PC-9 (cell line): ENCODE data around the gene CD48. TPM values are rescaled to one million over a fixed set of nuclear protein-coding genes. Genes with fewer than 3 reads are reported as not detected.

Experiments used
- BruUV-seq: library from RNA; stranded (reverse); fragments of 400-500 nt; replicated peaks from 2 replicates; lab custom pipeline; 2021; lab: Mats Ljungman, UMichigan
- CTCF ChIA-PET: fragments of 300-600 bp; sonication (Branson Sonifier 250); formaldehyde crosslinking; loops from one replicate; lab custom pipeline; 2022; ENCODE audit warnings: antibody characterized with exemption; lab: Charles Lee
- POLR2A ChIA-PET: fragments of 300-600 bp; sonication (Branson Sonifier 250); formaldehyde crosslinking; loops from one replicate; lab custom pipeline; 2022; ENCODE audit warnings: antibody characterized with exemption; ENCODE audit not compliant: unreplicated experiment; lab: Charles Lee
- DNase-seq, 2 experiments: peaks; one replicate each; pipeline versions ENCODE4 v3.0.0 to v3.0.0-alpha.2; 2015 to 2022; ENCODE audit warnings: mixed read lengths in 1 of 2
- H2AFZ ChIP-seq: fragments of 200-600 bp; sonication (generic); 2 replicates; pipeline ENCODE4 v1.8.1; 2017; ENCODE audit warnings: antibody characterized with exemption
- H3F3A ChIP-seq: fragments of 200-600 bp; sonication (generic); 2 replicates; pipeline ENCODE4 v1.8.1; 2017; ENCODE audit warnings: antibody characterized with exemption, mild to moderate bottlenecking, low read depth; ENCODE audit not compliant: insufficient read depth
- H3K27ac ChIP-seq: fragments of 200-600 bp; sonication (generic); 2 replicates; pipeline ENCODE4 v1.6.1; 2016; ENCODE audit warnings: mixed run types
- H3K27me3 ChIP-seq: fragments of 200-600 bp; sonication (generic); 2 replicates; pipeline ENCODE4 v1.6.1; 2016; ENCODE audit warnings: low read depth, mixed run types; ENCODE audit not compliant: insufficient read depth
- H3K36me3 ChIP-seq: fragments of 200-600 bp; sonication (generic); 2 replicates; pipeline ENCODE4 v1.6.1; 2016; ENCODE audit warnings: low read depth, mixed run types
- H3K4me1 ChIP-seq: fragments of 200-600 bp; sonication (generic); replicated peaks from 2 replicates; pipeline ENCODE4 v1.6.1; 2016; ENCODE audit warnings: mixed run types; ENCODE audit not compliant: insufficient read depth
- H3K4me2 ChIP-seq: fragments of 200-600 bp; sonication (generic); 2 replicates; pipeline ENCODE4 v1.6.1; 2017; ENCODE audit warnings: mixed run types
- H3K4me3 ChIP-seq: fragments of 200-600 bp; sonication (generic); 2 replicates; pipeline ENCODE4 v1.6.1; 2016; ENCODE audit warnings: mixed run types
- H3K79me2 ChIP-seq: fragments of 200-600 bp; sonication (generic); 2 replicates; pipeline ENCODE4 v1.6.1; 2017; ENCODE audit warnings: low read depth, mixed run types
- H3K9me2 ChIP-seq: fragments of 200-600 bp; sonication (generic); 2 replicates; pipeline ENCODE4 v1.8.1; 2017; ENCODE audit warnings: mild to moderate bottlenecking; ENCODE audit not compliant: insufficient read depth
- H3K9me3 ChIP-seq: fragments of 200-600 bp; sonication (generic); 2 replicates; pipeline ENCODE4 v1.8.1; 2016; ENCODE audit warnings: low read depth; ENCODE audit not compliant: insufficient read depth
- H4K20me1 ChIP-seq: fragments of 200-600 bp; sonication (generic); 2 replicates; pipeline ENCODE4 v1.8.1; 2017; ENCODE audit not compliant: insufficient read depth
- CTCF ChIP-seq: fragments of 200-600 bp; sonication (generic); conservative IDR thresholded peaks from 2 replicates; pipeline ENCODE4 v1.6.1; 2017; ENCODE audit warnings: mixed run types, antibody characterized with exemption, mild to moderate bottlenecking, moderate library complexity
- EZH2 ChIP-seq: fragments of 200-600 bp; sonication (generic); IDR thresholded peaks from 2 replicates; pipeline ENCODE4 v1.8.0; 2017; ENCODE audit warnings: antibody characterized with exemption, low read depth
- intact Hi-C: fragments of 100-400 bp; cut with micrococcal nuclease; formaldehyde crosslinking; loops from one replicate; pipeline ENCODE4 v1.10.0; 2022; ENCODE audit not compliant: unreplicated experiment
- total RNA-seq: library from RNA; stranded (reverse); gene quantifications from 2 replicates; pipeline ENCODE4 v1.2.3, GENCODE V29; 2021

CD48 gene
- total RNA-seq, 1 experiment from 2014 or later: not detected

DNA sequence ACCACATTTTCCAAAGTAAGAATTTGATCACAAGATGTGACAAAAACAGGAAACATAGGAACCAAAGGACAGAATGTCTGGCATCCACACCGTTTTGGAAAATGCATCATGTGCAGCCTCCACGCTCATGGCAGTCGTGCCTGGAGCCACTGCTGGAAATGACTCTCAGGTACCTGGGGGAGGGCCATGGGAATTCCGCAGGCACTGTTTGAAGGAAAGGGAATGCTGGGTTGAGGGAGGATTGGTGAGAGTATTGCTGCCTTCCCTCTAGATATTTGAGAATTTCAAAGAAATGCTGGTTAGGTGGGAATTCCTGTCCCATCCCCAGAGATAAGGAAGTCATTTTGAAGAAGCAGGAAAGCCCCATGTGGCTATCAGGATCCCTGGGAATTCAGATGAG lies 75.5 kb downstream of the CD48 start:
- Histone ChIP-seq H3K27ac (no peak overlapping the region), H2AFZ (no peak overlapping the region), H3K79me2 (no peaks in the 10 kb centered on the region), H3K9me3 (no peaks in the 10 kb centered on the region), H3K4me1 (no peaks in the 10 kb centered on the region), H3K4me2 (no peak overlapping the region), H3F3A (no peaks in the 10 kb centered on the region), H3K4me3 (no peak overlapping the region), H3K36me3 (no peaks in the 10 kb centered on the region), H3K9me2 (no peaks in the 10 kb centered on the region), H4K20me1 (no peaks in the 10 kb centered on the region), H3K27me3 (peaks cover 63% of the 10 kb centered on the region)
- POLR2A ChIA-PET: no interaction called here
- CTCF ChIA-PET: no interaction called here
- BruUV-seq: no TSS peak
- TF ChIP-seq CTCF: no peak
- no peak for TF ChIP-seq EZH2
- DNase-seq: no peak
- intact Hi-C loops: no loop called here

DNA sequence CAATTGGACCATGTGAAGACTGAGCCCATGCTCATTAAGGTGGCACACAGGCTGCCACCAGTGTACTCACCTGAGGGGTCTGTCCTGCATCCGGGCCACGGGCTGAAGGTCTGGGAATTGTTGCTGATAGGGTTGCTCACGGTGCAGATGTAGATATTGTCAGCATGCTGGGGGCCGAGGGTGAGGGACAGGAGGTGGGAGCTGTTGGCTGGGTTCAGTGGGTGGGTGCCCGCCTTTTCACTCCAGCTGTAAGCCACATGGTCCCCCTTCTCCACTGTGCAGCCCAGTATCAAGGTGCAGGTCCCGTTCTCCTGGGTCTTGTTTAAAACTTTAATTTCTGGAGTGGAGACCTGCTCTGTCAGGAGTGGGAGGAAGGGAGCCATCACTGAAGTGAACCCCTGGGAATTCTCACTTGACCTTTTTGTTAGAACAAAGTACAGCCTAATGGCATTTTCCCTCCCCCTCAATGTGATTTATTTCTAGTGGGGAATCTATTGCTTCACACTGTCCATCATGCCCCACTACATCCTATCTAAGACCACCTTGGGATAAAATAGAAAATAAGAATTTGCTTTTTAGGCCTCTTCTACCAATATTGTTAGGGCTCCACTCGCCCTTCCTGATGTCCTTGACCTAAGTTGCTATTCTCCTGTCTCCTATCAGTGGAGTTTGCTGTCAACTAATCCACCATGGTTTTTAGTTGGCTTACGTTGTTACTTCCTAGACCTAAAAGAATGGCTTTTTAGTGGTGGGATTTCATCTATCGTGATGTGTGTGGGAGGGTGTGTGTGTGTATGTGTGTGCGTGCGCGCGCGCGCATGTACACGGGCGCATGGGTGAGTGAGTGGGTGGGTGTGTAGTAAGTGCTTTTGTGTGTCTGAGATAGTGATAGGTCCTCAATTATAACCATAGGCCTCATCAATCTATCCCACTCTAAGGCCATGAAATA lies 76.8 kb downstream of the CD48 start:
- TF ChIP-seq EZH2 (no peak), CTCF (no peak)
- intact Hi-C loops: no loop called here
- DNase-seq: no peak
- Histone ChIP-seq H2AFZ (no peak overlapping the region), H3K27ac (no peak overlapping the region), H3K4me3 (no peak overlapping the region), H3K4me1 (no peaks in the 10 kb centered on the region), H3K36me3 (no peaks in the 10 kb centered on the region), H3K79me2 (no peaks in the 10 kb centered on the region), H3K27me3 (peaks cover 66% of the 10 kb centered on the region), H3K9me3 (no peaks in the 10 kb centered on the region), H3K9me2 (no peaks in the 10 kb centered on the region), H3F3A (no peaks in the 10 kb centered on the region), H4K20me1 (no peaks in the 10 kb centered on the region), H3K4me2 (no peak overlapping the region)
- no TSS peak for BruUV-seq
- ChIA-PET CTCF (no interaction called here), POLR2A (no interaction called here)

DNA sequence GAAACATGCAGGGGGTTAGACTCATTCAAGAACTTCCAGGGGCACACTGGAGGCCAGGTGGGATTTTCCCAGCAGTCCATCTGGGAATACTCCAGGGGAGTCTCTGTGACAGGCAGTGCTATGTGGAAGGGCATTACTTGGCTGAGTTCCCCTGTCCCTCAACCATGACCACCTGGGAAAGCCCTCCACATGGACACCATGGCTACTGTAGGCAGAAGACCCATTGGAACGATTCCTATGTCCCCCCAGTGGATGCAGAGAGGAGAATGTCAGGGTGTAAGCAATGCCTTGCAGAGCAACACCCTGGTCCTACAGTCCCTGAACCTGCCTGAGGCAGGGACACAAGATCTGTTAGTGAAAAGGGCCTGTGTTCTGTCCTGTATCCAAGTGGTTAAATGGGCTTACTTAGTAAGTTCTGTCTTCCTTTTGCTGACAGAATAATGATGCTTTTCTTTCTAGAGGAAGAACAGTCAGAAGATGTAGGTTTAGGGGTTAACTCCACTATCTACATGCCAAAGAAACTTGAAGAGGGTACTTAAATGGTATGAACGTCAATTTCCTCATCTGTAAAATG lies 78.2 kb downstream of the CD48 start:
- H3K4me2 ChIP-seq: no peak overlapping the region
- no TSS peak for BruUV-seq
- no peaks in the 10 kb centered on the region for H3K9me3 ChIP-seq
- no peaks in the 10 kb centered on the region for H3K4me1 ChIP-seq
- no peak overlapping the region for H3K4me3 ChIP-seq
- no peak overlapping the region for H3K27ac ChIP-seq
- no peaks in the 10 kb centered on the region for H3K36me3 ChIP-seq
- ChIA-PET CTCF (no interaction called here), POLR2A (interaction anchor here (0.6 kb wide), 1 partner anchor 15 kb away, joined by 9 read pairs; no protein-coding TSS in a partner anchor)
- DNase-seq: no peak
- no peak for TF ChIP-seq CTCF
- TF ChIP-seq EZH2: no peak
- intact Hi-C loops: no loop called here
- no peaks in the 10 kb centered on the region for H3F3A ChIP-seq
- H4K20me1 ChIP-seq: no peaks in the 10 kb centered on the region
- no peaks in the 10 kb centered on the region for H3K9me2 ChIP-seq
- H3K27me3 ChIP-seq: peaks cover 59% of the 10 kb centered on the region
- no peaks in the 10 kb centered on the region for H3K79me2 ChIP-seq
- no peak overlapping the region for H2AFZ ChIP-seq
